Stimulated activated CD8-positive, alpha-beta memory T cell treated with anti-CD3 and anti-CD28 coated beads, Interleukin-2, amount 100 ng/mL, for 48 hours (primary cell): Measurements from ENCODE around the gene CDH13.

ENCODE experiments used
- DNase-seq, 2 donors: peaks; one replicate each; pipeline ENCODE4 v3.0.0-alpha.2; 2020; ENCODE audit warnings: low read depth in 2 of 2

CDH13 gene

DNA sequence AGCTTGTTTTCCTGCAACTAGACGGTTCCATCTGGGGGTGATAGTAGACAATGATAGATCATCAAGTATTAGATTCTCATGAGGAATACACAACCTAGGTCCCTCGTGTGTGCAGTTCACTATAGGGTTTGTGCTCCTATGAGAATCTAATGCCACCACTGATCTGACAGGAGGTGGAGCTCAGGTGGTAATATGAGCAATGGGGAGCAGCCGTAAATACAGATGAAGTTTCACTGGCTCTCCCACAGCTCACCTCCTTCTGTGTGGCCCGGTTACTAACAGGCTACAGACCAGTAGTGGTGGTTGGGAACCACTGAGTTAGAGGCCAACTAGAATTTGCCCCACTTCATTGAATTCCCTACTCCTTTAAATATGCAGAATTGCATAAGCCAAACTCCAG, 1033.5 kb downstream of the CDH13 start:
- DNase-seq, result no peak

DNA sequence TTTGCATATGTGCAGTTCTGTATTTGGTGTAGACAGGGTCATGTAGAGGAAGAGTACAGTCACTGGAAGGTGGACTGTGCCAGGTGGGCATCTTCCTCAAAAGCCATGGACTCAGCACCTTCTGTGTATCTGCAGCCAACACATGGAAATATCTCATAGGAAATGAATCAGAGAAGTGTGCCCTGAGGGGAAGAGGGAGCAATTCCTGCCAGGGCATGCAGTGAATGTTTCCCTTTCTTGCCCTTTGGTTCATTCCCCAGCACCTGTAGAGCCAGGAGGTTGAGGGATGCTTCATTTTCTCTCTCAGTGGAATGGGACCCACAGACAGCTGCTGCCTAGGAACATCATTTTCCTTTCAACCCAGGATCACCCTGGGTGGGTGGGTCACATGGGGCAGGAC, 1034.9 kb downstream of the CDH13 start:
- no peak for DNase-seq

DNA sequence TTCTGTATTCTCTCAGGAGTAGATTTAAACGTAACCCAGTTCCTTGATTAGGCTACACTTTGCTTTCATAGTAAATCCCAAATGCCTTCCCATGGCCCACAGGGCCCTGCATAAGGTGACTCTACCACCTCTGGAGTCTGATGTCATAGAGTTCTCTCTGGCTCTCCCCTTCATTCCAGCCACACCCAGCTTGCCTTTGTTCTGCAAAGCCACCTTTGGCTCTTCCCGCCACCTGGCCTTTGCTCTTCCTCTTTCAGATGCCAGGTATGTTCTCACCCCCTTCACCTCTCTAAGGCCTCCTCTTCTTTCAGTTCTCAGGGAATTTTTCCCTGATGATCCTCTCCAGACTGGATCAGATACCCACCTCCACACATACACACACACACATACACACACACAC, 1039.7 kb downstream of the CDH13 start:
- DNase-seq, result no peak

DNA sequence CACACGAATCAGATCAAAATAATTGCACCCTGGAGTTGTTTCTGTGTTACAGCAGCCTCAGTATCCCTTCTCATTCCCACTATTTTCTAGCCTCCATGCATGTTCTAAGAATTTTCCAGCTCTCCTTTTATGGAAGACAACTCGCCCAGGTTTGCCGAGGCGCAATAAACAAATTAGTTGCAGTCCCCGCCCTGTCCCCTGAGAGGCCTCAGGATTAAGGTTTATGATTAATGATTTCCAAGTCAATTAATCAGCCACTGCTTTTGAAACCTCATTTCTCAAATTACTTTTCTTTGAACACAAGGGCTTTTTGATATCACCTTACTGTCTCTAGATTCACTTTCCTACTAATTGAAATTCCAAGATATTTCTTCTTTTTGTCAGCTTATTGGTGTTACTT, 1042.7 kb downstream of the CDH13 start:
- no peak for DNase-seq

DNA sequence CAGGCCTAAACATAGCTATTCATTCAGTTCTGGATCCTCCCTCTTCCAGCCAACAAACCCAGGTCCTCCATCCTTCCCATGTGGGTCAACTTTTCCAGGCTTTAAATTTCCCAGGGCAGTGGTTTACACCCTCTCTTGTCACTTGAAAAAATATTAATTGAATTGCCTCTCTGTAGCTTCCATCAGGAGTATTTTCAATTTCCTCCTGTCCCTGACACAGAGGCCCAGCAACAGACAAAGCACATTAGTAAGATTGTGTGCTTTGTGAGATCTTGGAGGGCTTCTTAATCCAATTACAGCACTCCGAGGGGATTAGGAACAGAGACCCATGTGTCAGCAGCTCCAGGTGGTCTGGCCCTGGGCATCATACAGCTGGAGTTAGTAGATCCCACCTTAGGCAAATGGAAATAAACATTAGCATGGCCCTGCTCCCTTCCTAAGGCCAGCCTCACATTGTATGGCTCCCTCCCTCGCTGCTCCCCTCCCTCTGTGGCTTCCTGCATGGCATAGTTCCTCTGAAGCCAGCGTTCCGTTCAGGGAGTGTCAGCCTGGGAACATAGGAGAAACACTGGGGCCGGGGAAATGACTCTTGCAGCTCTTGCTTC, 1048.3 kb downstream of the CDH13 start:
- no peak for DNase-seq

DNA sequence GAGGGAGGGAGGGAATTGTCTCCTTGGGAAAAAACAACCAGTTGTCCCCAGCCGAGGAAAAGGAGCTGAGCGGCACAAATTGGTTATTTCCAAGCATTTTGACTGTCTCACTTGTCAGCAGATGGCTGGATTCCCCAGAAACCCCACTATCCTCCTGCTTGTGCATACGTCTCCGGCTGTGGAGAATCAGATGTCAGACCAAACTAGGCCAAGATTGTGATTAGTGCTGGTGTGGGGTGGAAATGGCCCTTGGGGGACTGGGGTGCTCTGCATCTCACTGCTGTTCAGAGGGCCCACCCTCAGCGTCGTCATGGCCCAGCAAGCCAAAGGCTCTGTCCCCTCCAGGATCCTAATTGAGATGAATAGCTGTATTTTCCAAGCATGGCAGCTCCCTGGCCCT, 1049.3 kb downstream of the CDH13 start:
- DNase-seq, result no peak

DNA sequence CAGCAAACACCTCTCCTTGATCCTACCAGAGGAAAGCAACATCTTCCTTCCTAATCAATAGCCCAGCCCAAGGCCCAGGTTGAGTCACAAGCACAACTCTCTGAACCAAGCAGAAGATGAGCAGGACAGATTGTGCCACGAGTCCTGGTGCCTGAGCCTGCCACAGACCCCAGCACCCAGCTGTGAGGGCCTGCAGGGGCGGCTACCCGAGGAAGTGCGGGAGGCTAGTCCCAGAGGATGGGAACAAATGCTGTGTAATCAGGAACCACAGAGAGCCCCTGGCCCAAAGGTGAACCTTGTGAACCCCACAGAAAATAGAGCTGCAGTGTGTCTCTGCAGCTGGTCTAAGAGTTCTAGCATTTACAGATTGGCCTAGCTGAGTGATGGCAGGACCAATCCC, 1054.2 kb downstream of the CDH13 start:
- no peak for DNase-seq

DNA sequence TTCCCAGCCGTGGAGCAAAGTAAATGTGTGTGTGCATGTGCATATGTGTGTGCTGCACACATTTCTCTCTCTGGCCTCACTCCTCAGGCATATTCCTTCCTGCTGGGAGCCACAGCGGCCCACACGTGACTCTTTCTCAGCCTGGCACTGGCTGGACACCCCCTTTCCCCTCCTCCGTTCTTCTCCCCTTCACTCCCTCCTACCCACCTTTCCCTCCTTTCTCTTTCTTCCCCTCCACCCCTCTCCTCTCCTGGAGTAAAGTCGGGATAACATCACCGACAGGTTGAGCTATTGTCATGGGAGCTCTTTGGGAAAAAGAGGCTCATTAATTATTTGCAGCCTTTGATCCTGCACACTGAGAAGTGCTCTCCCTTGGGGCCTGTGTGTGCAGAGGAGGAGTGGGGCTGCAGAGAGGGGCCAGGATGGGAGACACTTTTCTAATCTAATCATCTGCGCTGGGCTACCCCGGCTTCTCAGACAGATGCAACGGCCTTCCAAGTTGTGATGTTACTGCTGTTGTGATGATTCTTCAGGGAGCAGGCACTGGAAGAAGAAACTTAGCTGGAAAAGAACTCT, 1054.7 kb downstream of the CDH13 start:
- no peak for DNase-seq

GRCh38 chr16:83682116-83682867, 1055.5 kb downstream of the CDH13 start:
- DNase-seq, result no peak

DNA sequence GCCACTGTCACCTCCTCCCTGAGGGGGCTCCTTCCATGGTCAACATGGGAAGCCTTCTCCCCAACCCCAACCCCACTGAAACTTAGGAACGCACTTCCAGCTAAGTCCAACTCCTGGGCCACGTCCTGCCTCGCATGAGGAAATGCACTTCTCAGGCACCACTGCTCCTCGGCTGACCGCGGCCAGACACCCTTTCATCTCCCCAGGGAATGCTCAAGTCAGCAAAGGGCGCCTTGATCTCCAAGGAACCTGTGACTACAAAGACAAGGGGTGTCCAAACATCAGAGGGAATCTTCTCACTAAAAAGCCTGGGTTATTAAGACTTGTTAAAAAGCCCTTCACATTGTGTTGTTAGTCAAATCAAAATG, 1056.1 kb downstream of the CDH13 start:
- DNase-seq, result no peak

DNA sequence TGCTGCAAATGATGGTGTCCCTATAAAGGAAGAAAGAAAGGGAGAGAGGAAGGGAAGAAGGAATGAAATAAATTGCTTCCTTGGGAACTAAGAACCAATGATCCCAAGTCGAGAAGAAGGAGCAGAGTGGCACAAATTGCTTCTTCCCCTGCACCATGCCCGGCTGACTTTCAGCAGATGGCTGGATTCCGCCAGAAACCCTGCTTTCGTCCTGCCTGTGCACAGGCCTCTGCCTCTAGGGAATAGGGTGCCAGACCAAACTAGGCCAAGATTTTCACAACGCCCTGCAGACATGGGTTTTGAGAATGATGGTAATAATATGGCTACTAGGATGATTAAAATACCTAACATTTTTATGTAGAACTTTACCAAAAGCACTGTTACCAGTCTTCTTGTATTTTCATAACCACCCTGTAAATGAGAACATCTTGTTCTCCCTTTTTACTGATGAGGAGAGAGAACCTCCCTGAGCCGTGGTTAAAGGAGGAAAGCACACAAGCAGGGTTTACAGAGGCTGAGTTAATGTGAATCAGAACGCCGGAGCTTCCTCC, 1058.9 kb downstream of the CDH13 start:
- DNase-seq, result no peak

DNA sequence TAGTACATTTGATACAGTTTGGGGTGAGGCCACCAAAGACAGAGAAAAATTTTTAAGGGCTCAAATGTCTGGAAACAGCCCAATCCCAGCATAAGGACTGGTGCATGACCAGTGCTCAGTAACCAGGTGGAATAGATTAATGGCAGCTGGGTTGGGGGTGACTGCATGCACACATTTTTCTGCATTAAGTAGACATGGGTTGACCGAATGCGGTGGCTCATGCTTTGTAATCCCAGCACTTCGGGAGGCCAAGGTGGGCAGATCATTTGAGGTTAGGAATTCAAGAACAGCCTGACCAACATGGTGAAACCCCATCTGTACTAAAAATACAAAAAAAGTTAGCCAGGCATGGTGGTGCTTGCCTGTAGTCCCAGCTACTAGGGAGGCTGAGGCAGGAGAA, 1060.0 kb downstream of the CDH13 start:
- no peak for DNase-seq

DNA sequence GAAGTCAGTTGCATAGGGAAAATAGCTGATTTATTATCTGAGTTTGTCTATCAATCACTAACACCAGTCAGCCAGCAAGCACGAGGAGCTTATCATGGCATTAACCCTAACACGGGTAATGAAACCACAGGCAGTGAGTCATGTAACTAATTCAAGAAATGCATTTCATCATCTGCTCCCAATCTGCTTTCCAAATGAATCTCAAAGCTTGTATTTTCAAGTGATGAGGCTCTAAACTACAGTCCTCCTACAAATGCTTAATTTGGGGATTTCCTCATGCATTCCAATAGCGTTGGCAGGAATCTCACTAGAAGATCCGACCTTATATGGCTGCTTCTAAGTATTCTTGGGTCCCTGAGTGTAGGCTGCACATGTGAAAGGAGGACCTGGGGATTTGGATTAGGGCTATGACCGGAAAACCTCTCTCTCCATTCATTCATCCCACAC, 1062.6 kb downstream of the CDH13 start:
- no peak for DNase-seq

DNA sequence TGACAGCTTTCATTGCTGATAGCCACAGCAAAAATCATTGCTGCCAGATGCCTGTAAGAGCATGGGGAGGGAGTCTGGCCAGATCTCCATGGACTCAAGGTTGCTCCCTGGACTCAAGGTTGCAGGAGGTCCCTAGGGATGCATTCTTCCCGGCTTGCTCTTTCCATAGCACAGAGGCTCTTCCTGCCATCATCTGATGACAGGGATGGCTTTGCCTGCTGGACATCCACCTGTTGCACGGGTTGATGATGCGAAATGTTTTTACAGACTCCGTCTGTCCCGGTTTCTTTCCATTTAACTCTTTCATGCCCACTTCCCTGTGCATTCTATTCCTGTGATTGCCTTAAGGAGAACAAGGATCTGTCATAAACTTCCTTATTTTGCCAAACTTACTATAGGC, 1065.5 kb downstream of the CDH13 start:
- no peak for DNase-seq

DNA sequence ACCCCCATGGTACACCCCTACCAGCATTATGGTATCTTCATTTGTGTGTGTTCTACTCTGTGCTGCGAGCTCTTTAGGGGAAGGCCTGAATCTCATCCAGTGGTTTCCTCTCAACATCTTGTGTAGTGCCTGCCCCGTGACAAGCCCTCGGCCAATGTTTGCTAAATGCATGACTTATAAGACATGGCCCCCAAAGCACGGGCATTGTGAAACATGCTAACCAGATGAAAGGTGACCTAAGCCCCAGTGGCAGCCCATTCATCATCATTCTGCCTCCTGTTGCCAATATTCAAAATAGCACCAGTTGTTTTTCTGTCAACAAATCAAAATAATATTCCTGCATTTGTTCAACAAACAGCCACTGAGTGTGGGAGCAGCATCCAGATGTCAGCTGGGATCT, 1072.2 kb downstream of the CDH13 start:
- no peak for DNase-seq

DNA sequence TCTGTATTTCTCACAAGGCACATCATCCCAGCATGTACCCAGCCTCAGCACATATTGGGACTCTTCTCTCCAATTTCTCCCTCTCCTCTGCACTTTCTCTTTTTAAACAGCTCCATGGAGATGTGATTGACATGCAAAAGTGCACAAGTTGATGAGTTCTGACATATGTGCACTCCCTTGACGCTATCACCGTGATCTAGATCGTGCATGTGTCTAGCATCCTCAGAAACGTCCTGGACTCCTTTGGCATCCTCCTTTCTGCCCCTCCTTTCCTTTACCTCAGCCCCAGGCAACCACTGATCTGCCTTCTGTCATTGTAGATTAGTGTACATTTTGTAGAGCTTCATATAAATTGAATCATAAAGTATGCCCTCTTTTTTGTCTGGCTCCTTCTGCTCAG, 1073.0 kb downstream of the CDH13 start:
- no peak for DNase-seq

GRCh38 chr16:83700918-83701317, 1074.1 kb downstream of the CDH13 start:
- no peak for DNase-seq

DNA sequence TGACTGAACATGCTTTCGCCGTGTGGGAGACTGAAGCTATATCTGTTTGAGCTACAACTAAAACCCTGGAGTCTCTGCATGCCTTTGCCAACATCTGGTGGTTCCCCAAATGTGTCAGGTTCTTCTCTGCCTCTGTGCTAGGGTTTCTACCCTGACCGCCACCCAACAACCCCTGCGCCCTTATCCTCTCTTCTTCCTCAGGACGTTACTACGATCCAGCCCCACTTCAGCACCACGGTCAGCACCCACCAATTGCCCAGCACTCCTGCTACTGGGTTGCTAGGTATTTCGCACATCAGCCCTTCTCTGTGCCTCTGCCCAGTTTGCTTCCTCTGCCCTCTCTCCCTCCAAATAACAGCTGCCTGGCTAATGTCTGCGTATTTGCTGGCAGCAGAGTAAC, 1074.7 kb downstream of the CDH13 start:
- peak in 1 of 2 donors; percentile 2 for DNase-seq

DNA sequence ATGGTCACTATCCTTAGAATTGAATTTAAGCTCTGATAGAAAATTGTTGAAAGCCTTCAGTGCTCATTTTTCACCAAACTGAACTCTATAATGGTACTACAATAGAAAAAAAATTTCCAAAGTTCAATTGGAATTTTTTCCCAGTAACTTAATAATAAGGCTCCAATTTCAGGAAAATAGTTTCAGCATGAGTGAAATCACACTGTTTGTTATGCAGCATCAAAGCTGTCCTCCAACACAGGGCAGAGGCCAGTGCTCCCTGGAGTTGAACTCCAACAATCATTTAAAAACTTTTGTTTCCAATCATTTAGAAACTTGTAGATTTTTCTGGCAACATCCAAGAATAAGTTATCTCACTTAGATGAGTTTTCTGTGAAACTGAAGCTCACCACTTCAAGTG, 1077.9 kb downstream of the CDH13 start:
- DNase-seq, result no peak

DNA sequence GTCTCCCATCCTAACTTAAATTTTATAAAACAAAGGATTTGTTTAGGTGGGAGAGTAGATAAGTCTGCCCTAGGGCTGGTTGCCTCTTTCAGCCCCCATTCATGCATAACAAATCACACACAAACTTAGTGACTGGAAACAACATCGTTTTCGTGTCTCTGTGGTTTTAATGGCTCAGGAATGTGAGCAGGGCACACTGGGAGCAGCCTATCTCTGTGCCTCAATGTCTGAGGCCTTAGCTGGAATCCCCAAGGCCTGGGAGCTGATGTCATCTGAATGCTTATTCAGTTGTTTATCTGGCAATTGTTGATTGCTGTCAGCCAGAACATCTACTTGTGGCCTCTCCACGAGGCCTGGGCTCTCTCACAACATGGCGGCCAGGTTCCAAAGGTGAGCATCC, 1079.1 kb downstream of the CDH13 start:
- DNase-seq, result no peak

- DNase-seq, result no peak
Measured at GRCh38 chr16:83706394-83706793, 1079.6 kb downstream of the CDH13 start.

DNA sequence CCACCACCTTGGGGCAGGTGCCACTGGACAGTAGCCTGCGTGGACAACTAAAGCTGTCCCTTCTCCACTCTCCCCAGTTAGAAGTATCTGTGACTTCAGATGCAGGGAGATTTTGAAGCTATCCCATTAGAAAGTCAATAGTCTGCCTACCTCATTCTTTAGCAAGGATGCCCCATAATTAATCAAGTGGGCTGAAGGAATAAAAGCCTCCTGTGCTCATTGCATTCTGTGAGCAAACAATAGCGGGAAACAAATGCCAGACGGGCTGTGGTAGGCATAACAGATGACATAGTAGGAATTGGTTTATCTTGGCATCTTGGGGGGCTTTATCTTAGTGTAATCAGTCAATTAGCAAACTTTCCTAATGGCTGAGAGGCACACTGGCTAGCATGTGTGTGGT, 1084.3 kb downstream of the CDH13 start:
- DNase-seq, result no peak

GRCh38 chr16:83713597-83713996, 1086.8 kb downstream of the CDH13 start:
- DNase-seq, result no peak
